ENCODE measurements around the gene TET2.

The TET2 gene

GRCh38 chr4:105154576-105154975, 7.9 kb downstream of the TET2 start:
- ATAC-seq (no peak), DNase-seq (no peak)
- Mint-ChIP-seq H3K27me3 (no peaks in the 10 kb centered on the region), H3K4me1 (peaks cover 36% of the 10 kb centered on the region), H3K27ac (no peak overlapping the region), H3K9me3 (no peaks in the 10 kb centered on the region), H3K4me3 (no peak overlapping the region)

GRCh38 chr4:105155426-105155825, 8.8 kb downstream of the TET2 start:
- Mint-ChIP-seq H3K4me1 (peaks cover 34% of the 10 kb centered on the region), H3K9me3 (no peaks in the 10 kb centered on the region), H3K4me3 (no peak overlapping the region), H3K27me3 (no peaks in the 10 kb centered on the region), H3K27ac (no peak overlapping the region)
- DNase-seq (no peak), ATAC-seq (no peak)

DNA sequence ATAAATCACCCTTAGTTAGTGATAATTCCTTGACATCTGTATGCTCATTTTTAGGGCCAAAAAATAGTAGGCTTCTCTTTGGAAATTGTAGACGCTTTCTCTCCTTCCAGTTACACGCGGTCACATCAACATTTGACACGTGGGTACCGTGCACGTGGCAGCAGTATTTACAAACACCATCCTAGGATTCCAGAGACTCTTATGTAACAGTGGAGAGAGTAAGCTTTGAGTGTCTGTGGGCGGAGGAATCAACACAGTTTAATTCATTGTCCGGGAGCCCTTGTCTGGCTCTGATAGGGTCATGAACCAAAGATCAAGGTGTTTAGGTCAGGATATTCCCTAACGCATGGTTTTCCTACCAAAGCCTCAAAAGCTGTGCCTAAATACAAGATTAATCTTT, 12.2 kb downstream of the TET2 start:
- DNase-seq: no peak
- H3K4me3 Mint-ChIP-seq: no peak overlapping the region
- H3K9me3 Mint-ChIP-seq: no peaks in the 10 kb centered on the region
- no peak overlapping the region for H3K27ac Mint-ChIP-seq
- no peaks in the 10 kb centered on the region for H3K27me3 Mint-ChIP-seq
- H3K4me1 Mint-ChIP-seq: peaks cover 40% of the 10 kb centered on the region
- no peak for ATAC-seq

DNA sequence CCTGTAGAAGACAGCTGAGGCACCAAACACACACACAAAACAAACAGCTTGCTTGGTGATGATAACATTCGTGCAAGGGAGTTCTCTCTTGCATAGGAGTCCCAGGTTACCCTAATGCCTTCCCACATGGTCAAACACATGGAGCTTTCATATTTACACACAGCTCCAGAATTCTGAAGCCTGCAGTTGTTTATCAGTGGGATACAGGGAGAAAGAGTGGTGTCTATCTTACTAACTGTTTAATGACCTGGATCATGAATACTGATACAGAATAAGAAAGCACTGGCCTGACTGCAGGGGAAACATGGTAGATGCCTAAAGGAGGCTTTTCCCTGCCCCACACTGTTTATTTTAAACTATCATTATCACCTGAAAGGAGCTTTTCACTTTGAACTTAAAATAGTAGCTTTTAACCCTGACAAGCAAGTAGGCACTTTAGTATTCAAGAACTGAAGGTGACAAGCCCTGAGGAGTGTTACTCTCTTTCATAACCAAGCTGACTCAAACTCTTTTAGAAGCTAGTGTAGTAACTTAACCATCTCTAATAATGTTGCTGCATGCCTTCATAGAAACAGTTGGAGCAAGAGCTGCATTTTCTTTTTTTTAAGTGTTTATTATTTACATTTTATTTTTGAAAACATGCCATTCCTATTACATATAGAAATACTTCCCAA, 15.6 kb downstream of the TET2 start:
- DNase-seq (no peak), ATAC-seq (no peak)
- no peak overlapping the region for H3K27ac Mint-ChIP-seq
- no peaks in the 10 kb centered on the region for H3K9me3 Mint-ChIP-seq
- no peak overlapping the region for H3K4me3 Mint-ChIP-seq
- H3K27me3 Mint-ChIP-seq: no peaks in the 10 kb centered on the region
- peaks cover 19% of the 10 kb centered on the region for H3K4me1 Mint-ChIP-seq

DNA sequence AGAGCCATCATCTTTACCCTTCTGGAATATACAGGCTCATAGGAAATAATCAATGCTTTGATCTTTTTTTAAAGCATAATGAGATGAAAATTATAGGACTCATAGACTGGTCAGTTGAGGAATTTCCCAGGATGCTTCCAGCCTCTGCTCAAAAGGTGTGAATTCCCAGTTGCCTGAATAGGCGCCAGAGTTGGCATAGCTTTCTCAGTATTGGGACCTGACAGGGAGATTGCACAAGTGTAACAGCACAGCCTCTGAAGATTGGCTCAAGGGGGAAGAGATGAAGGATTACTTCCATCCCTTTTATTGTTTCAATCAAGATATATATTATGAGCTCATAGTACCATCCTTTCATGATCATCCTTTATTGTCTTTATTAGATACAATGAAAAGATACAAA, 17.9 kb downstream of the TET2 start:
- Mint-ChIP-seq H3K4me3 (no peak overlapping the region), H3K4me1 (peaks cover 19% of the 10 kb centered on the region), H3K27me3 (no peaks in the 10 kb centered on the region), H3K9me3 (peaks cover 0 to 6% of the 10 kb centered on the region in 2 donors), H3K27ac (no peak overlapping the region)
- ATAC-seq: no peak
- DNase-seq: no peak

DNA sequence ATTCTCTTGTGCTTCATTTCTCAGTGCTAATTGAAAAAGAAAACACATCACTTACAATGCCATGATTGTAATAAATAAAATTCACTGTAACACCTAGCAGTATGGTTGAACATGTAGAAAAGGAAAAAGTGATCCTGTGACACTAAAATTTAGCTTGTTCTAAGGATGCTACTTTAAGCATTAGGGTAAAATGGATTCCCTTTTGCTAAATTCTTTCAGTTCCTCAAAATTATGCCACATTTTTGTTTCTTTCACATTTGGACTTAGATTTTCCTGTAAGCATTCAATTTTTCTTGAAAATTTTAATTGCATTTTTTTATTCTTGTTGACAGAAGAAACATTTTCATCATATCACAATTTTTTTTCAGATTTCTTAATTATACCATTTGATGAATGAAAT, 19.4 kb downstream of the TET2 start:
- H3K27ac Mint-ChIP-seq: no peak overlapping the region
- DNase-seq (no peak), ATAC-seq (no peak)
- H3K4me3 Mint-ChIP-seq: no peak overlapping the region
- H3K27me3 Mint-ChIP-seq: no peaks in the 10 kb centered on the region
- peaks cover 0 to 6% of the 10 kb centered on the region in 2 donors for H3K9me3 Mint-ChIP-seq
- peaks cover 13% of the 10 kb centered on the region for H3K4me1 Mint-ChIP-seq

DNA sequence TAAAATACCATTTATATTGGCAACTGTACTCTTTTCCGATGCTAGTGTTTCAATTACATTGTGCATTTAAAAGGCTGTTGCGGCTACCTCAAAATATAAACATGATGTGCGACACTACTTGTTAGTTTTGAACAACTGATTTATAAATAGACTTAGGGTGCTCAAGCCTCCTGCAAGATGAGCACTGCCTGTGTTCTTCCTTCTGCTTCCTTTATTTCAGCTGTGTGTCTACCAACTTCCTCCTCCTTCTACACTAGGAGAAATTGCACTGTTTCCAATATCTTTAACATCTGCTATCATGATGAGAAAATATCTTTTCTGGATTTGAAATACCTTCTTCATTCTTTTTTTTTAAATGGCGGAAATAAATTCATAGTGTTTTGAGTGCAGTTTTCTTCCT, 24.0 kb downstream of the TET2 start:
- no peaks in the 10 kb centered on the region for H3K4me1 Mint-ChIP-seq
- ATAC-seq (no peak), DNase-seq (no peak)
- H3K4me3 Mint-ChIP-seq: no peak overlapping the region
- peaks cover 9 to 20% of the 10 kb centered on the region in 2 donors for H3K9me3 Mint-ChIP-seq
- H3K27me3 Mint-ChIP-seq: no peaks in the 10 kb centered on the region
- no peak overlapping the region for H3K27ac Mint-ChIP-seq

- Mint-ChIP-seq H3K4me1 (no peaks in the 10 kb centered on the region), H3K9me3 (peaks cover 19 to 20% of the 10 kb centered on the region in 2 donors), H3K27ac (no peak overlapping the region), H3K4me3 (no peak overlapping the region), H3K27me3 (no peaks in the 10 kb centered on the region)
- no peak for ATAC-seq
- DNase-seq: no peak
Measured at GRCh38 chr4:105171912-105172311, 25.2 kb downstream of the TET2 start.

DNA sequence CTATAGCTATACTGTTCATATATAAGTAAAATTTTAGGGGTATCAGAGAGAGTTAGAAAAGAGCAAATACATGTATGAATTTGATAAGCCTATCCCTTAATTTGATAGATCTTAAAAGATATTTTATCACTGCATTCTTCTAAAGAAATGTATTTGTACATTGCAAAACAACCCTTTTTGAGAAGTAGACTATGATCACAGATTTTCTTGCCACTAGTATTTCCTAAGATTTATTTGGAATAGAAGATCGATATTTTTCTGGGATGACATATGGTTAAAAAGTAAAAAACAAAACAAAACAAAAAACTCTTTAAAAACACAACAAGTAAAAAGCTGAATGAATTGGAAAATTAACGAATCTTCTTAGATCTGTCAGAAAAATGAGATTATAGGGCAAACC, 27.4 kb downstream of the TET2 start:
- H3K27me3 Mint-ChIP-seq: no peaks in the 10 kb centered on the region
- DNase-seq: no peak
- peaks cover 7% of the 10 kb centered on the region for H3K4me1 Mint-ChIP-seq
- H3K27ac Mint-ChIP-seq: no peak overlapping the region
- peaks cover 18 to 26% of the 10 kb centered on the region in 2 donors for H3K9me3 Mint-ChIP-seq
- no peak overlapping the region for H3K4me3 Mint-ChIP-seq
- ATAC-seq: no peak

- Mint-ChIP-seq H3K27me3 (no peaks in the 10 kb centered on the region), H3K27ac (no peak overlapping the region), H3K4me1 (peaks cover 24% of the 10 kb centered on the region), H3K4me3 (no peak overlapping the region), H3K9me3 (peaks cover 13 to 26% of the 10 kb centered on the region in 2 donors)
- ATAC-seq (no peak), DNase-seq (no peak)
Measured at GRCh38 chr4:105179539-105180401, 33.1 kb downstream of the TET2 start.

DNA sequence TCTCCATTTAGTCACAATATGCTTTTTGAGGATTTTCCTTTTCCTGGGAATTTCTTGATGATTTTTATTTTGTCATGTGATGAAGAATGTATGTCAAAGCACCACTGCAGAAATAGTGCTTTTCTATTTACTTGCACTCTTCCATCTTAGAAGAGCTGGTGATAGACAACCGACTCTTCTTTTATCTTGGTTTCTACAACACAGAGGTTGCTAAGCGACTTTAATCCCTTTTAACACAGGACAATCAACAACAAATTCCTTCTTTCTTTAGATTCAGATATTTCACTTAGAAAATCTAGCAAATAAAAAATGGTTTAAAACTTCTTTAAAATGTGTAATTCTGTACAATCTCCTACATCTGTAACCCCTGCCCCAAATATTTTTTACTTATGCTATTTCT, 34.6 kb downstream of the TET2 start:
- Mint-ChIP-seq H3K4me1 (peaks cover 34% of the 10 kb centered on the region), H3K27ac (no peak overlapping the region), H3K27me3 (no peaks in the 10 kb centered on the region), H3K9me3 (peaks cover 5 to 14% of the 10 kb centered on the region in 2 donors), H3K4me3 (no peak overlapping the region)
- no peak for DNase-seq
- no peak for ATAC-seq

DNA sequence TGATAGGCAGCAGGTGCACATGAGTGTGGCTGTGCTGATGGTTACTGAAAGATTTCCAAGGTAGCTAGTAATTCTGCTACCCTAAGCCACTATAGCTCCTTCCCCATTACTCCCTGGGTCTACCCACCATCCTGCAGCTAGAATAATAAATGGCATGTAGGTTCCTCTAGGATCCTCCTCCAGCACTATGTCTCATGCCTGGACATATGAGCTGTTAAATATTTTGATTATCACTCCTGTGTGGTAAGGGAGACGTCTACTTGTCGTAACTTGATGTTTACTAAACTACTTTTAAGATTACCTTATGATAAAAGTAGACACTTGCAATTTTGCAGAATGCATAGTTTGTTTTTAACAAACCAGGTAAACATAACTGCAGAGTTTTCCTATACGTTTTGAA, 35.5 kb downstream of the TET2 start:
- H3K27me3 Mint-ChIP-seq: no peaks in the 10 kb centered on the region
- DNase-seq (no peak), ATAC-seq (no peak)
- H3K4me3 Mint-ChIP-seq: no peak overlapping the region
- no peak overlapping the region for H3K27ac Mint-ChIP-seq
- peaks cover 3 to 4% of the 10 kb centered on the region in 2 donors for H3K9me3 Mint-ChIP-seq
- H3K4me1 Mint-ChIP-seq: peaks cover 38% of the 10 kb centered on the region

GRCh38 chr4:105184316-105184980, 37.8 kb downstream of the TET2 start:
- H3K27me3 Mint-ChIP-seq: no peaks in the 10 kb centered on the region
- H3K9me3 Mint-ChIP-seq: no peaks in the 10 kb centered on the region
- no peak overlapping the region for H3K4me3 Mint-ChIP-seq
- H3K4me1 Mint-ChIP-seq: peaks cover 53% of the 10 kb centered on the region
- DNase-seq (no peak), ATAC-seq (no peak)
- no peak overlapping the region for H3K27ac Mint-ChIP-seq

DNA sequence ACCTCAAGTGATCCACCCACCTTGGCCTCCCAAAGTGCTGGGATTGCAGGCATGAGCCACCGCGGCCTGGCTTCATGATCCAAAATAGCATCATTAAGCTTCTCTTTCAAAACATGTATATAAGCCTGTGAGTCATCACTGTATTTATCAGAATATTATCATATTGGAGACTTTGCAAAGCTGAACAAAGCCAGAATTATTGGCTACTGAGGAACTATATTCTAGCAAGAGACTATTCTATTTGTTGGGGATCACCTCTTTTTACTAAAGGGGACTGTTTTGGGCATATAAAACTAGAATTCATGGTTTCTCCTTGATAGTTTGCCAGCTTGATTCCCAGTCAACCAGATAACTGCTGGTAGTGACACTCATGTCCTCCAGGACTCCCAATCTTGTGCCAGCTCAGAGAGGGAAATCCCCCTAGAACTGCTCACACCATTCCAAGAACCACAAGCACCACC, 40.1 kb downstream of the TET2 start:
- H3K27ac Mint-ChIP-seq: no peak overlapping the region
- no peaks in the 10 kb centered on the region for H3K27me3 Mint-ChIP-seq
- H3K4me1 Mint-ChIP-seq: peaks cover 72% of the 10 kb centered on the region
- no peak overlapping the region for H3K4me3 Mint-ChIP-seq
- no peak for DNase-seq
- ATAC-seq: no peak
- no peaks in the 10 kb centered on the region for H3K9me3 Mint-ChIP-seq

GRCh38 chr4:105189855-105190650, 43.4 kb downstream of the TET2 start:
- Mint-ChIP-seq H3K4me3 (no peak overlapping the region), H3K27ac (no peak overlapping the region), H3K9me3 (no peaks in the 10 kb centered on the region), H3K4me1 (peaks cover 84% of the 10 kb centered on the region), H3K27me3 (no peaks in the 10 kb centered on the region)
- peak; percentile 65 for ATAC-seq
- DNase-seq: no peak

All from stimulated activated naive CD8-positive, alpha-beta T cell treated with anti-CD3 and anti-CD28 coated beads, Interleukin-15, amount 100 ng/mL, for 72 hours (primary cell).